HCT116 (cell line): ENCODE results near the gene MRPS5. TPM values are rescaled to one million over a fixed set of nuclear protein-coding genes. Genes with fewer than 3 reads are reported as not detected.

Experiments used
- ATAC-seq: fragments of 200-7000 bp; cut with Tn5 transposase; 2 replicates; pipeline ENCODE4 v1.9.1; 2020; ENCODE audit warnings: mild to moderate bottlenecking, moderate library complexity
- BruUV-seq: library from RNA; stranded (reverse); fragments of 400-500 nt; replicated peaks from 2 replicates; lab custom pipeline; 2021; lab: Mats Ljungman, UMichigan
- CTCF ChIA-PET: fragments of 300-600 bp; sonication (Branson Sonifier 250); formaldehyde crosslinking; loops from one replicate; lab custom pipeline; 2021; ENCODE audit warnings: antibody characterized with exemption; lab: Charles Lee
- POLR2A ChIA-PET: fragments of 300-600, 350-600 bp; sonication (Branson Sonifier 250); formaldehyde crosslinking; loops from one replicate; lab custom pipeline; 2021; ENCODE audit warnings: antibody characterized with exemption; lab: Charles Lee
- RAD21 ChIA-PET, 2 experiments: fragments of 300-600 bp; sonication (Branson Sonifier 250); formaldehyde crosslinking; loops; one replicate each; lab custom pipeline; 2023; ENCODE audit warnings: low total read pairs in 2 of 2; ENCODE audit not compliant: uncharacterized antibody in 2 of 2, unreplicated experiment in 2 of 2, low non-redundant PET in 1 of 2; lab: Charles Lee
- DNase-seq: peaks from one replicate; pipeline ENCODE4 v3.0.0-alpha.2; 2010; ENCODE audit warnings: low read depth, low spot score
- H2AFZ ChIP-seq: fragments of 200-600 bp; shearing (Covaris generic), sonication (generic); 2 replicates; pipeline ENCODE4 v1.6.1; 2017; ENCODE audit warnings: low read depth, mixed run types, mixed read lengths, antibody characterized with exemption, low read length; ENCODE audit not compliant: poor library complexity, severe bottlenecking
- H3K27ac ChIP-seq: 2 replicates; pipeline ENCODE4 v1.5.1; 2012; ENCODE audit warnings: low read depth, low read length
- H3K27me3 ChIP-seq: fragments of 200-600 bp; sonication (generic); 2 replicates; pipeline ENCODE4 v1.6.1; 2016; ENCODE audit warnings: mixed run types, low read length, mixed read lengths; ENCODE audit not compliant: insufficient read depth
- H3K36me3 ChIP-seq, 2 experiments: fragments of 200-500 bp in 1 of 2; fragments of 200-600 bp in 1 of 2; sonication (Bioruptor generic) in 1 of 2; sonication (generic) in 1 of 2; 2 replicates each; pipeline versions ENCODE4 v1.5.1 to v1.6.1; 2014 to 2016; ENCODE audit warnings: low read length in 2 of 2, inconsistent platforms in 1 of 2, mixed read lengths in 1 of 2, mixed run types in 1 of 2; ENCODE audit not compliant: insufficient read depth in 2 of 2, control insufficient read depth in 1 of 2
- H3K4me1 ChIP-seq, 2 experiments: fragments of 200-600 bp in 1 of 2; sonication (generic) in 1 of 2; 2 replicates each; pipeline versions ENCODE4 v1.5.1 to v1.6.1; 2012 to 2017; ENCODE audit warnings: low read length in 2 of 2, inconsistent platforms in 1 of 2, mild to moderate bottlenecking in 1 of 2, mixed read lengths in 1 of 2, mixed run types in 1 of 2, moderate library complexity in 1 of 2; ENCODE audit not compliant: insufficient read depth in 2 of 2, control insufficient read depth in 1 of 2
- H3K4me2 ChIP-seq: fragments of 200-600 bp; sonication (generic); 2 replicates; pipeline ENCODE4 v1.6.1; 2017; ENCODE audit warnings: mixed run types, low read length, mixed read lengths
- H3K4me3 ChIP-seq, 2 experiments: fragments of 200-600 bp in 1 of 2; sonication (generic) in 1 of 2; replicated peaks in 1 of 2; 2 replicates each; pipeline ENCODE4 v1.5.1; 2011 to 2016; ENCODE audit warnings: low read length in 2 of 2, control low read depth in 1 of 2, low read depth in 1 of 2, mild to moderate bottlenecking in 1 of 2, mixed read lengths in 1 of 2, mixed run types in 1 of 2
- H3K79me2 ChIP-seq: fragments of 200-600 bp; sonication (generic); 2 replicates; pipeline ENCODE4 v1.6.1; 2017; ENCODE audit warnings: mild to moderate bottlenecking, mixed run types, low read length, moderate library complexity, mixed read lengths; ENCODE audit not compliant: insufficient read depth
- H3K9ac ChIP-seq: fragments of 200-600 bp; sonication (generic); 2 replicates; pipeline ENCODE4 v1.6.1; 2016; ENCODE audit warnings: low read length, mixed read lengths
- H3K9me2 ChIP-seq: fragments of 200-600 bp; sonication (generic), shearing (Covaris generic); 2 replicates; pipeline ENCODE4 v1.6.1; 2017; ENCODE audit warnings: mixed run types, mild to moderate bottlenecking, moderate library complexity; ENCODE audit not compliant: insufficient read depth
- H3K9me3 ChIP-seq, 2 experiments: fragments of 200-500 bp in 1 of 2; fragments of 200-600 bp in 1 of 2; sonication (Bioruptor generic) in 1 of 2; sonication (generic) in 1 of 2; 2 replicates each; pipeline ENCODE4 v1.6.1; 2014 to 2017; ENCODE audit warnings: low read length in 2 of 2, mixed read lengths in 2 of 2, inconsistent platforms in 1 of 2, low read depth in 1 of 2, mild to moderate bottlenecking in 1 of 2, mixed run types in 1 of 2, moderate library complexity in 1 of 2; ENCODE audit not compliant: control insufficient read depth in 1 of 2, insufficient read depth in 1 of 2
- H4K20me1 ChIP-seq: fragments of 200-600 bp; sonication (generic), shearing (Covaris generic); 2 replicates; pipeline ENCODE4 v1.6.1; 2017; ENCODE audit warnings: mixed run types, mild to moderate bottlenecking, moderate library complexity; ENCODE audit not compliant: insufficient read depth
- ZNF274 ChIP-seq: fragments of 200-500 bp; sonication (Bioruptor generic); IDR thresholded peaks from 2 replicates; pipeline ENCODE4 v1.6.1; 2014; ENCODE audit warnings: mild to moderate bottlenecking, low read depth, low read length, inconsistent platforms
- intact Hi-C: fragments of 100-400 bp; cut with micrococcal nuclease; formaldehyde crosslinking; loops from 2 replicates; pipeline ENCODE4 v1.10.0; 2022
- total RNA-seq: library from RNA; stranded (reverse); gene quantifications from one replicate; pipeline ENCODE4 v1.2.1, GENCODE V29; 2021; ENCODE audit not compliant: unreplicated experiment
- TF ChIP-seq, protein P1 (sequence below): IDR thresholded peaks from 2 replicates; pipeline ENCODE4 v1.6.1; 2012; ENCODE audit warnings: low read depth

The MRPS5 gene
- total RNA-seq, 1 experiment from 2014 or later = 70.6 TPM

DNA sequence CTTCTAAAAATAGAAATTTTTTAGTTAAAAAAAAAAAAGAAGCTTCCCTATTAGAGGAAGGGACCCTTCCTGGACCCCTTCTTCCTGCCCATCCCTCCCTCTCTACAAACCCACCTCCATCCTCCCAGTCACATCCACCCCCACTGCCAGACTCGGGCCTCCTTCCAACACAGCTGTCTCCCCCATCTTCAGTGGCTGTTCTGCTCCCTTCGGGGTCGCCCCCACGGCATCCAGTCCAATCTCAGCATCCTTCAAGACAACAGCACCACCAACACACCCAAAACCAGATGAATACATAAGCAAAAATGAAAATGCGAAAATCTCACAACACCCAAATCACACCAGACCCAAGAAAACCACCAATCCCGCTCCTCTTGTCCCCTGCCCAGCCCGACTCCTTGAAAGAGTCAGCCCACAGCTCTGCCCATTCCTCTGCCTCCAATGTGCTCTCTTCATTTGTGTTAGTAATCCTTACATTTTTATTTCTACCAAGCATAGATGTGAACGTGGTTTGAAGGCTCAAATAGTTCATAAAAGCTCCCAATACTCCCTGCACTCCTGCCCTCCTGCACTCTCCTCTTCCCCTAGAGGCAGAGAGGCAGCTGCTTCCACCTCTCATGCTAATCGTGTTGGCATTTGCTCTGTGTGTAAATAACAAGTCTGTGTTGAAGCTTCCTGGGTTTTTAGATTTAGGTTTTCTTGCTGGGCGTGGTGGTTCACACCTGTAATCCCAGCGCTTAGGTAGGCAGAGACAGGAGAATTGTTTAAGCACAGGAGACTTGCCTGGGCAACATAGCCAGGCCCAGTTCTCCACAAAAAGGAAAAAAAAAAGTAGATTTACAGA lies 59.1 kb downstream of the MRPS5 start:
- POLR2A ChIA-PET = no interaction called here
- H3K4me1 ChIP-seq = no peaks in the 10 kb centered on the region

More for the DNA sequence above, 59.1 kb downstream of the MRPS5 start:
- Histone ChIP-seq H3K9me3 (no peaks in the 10 kb centered on the region), H3K79me2 (no peaks in the 10 kb centered on the region), H3K9ac (no peak overlapping the region), H3K4me2 (no peak overlapping the region), H4K20me1 (no peaks in the 10 kb centered on the region), H3K4me3 (no peak overlapping the region), H2AFZ (no peak overlapping the region)
- BruUV-seq = no TSS peak
- CTCF ChIA-PET = interaction anchor here (1.0 to 3.1 kb wide), 3 partner anchors 10 to 18 kb away, joined by 3 to 10 read pairs (median 10); no protein-coding TSS in a partner anchor
- DNase-seq = no peak
- peak; percentile 47; the same call in 1 of the 2 replicates for ATAC-seq
- intact Hi-C loops = no loop called here
- no peak for TF ChIP-seq ZNF274
- TF ChIP-seq, protein P1, sequence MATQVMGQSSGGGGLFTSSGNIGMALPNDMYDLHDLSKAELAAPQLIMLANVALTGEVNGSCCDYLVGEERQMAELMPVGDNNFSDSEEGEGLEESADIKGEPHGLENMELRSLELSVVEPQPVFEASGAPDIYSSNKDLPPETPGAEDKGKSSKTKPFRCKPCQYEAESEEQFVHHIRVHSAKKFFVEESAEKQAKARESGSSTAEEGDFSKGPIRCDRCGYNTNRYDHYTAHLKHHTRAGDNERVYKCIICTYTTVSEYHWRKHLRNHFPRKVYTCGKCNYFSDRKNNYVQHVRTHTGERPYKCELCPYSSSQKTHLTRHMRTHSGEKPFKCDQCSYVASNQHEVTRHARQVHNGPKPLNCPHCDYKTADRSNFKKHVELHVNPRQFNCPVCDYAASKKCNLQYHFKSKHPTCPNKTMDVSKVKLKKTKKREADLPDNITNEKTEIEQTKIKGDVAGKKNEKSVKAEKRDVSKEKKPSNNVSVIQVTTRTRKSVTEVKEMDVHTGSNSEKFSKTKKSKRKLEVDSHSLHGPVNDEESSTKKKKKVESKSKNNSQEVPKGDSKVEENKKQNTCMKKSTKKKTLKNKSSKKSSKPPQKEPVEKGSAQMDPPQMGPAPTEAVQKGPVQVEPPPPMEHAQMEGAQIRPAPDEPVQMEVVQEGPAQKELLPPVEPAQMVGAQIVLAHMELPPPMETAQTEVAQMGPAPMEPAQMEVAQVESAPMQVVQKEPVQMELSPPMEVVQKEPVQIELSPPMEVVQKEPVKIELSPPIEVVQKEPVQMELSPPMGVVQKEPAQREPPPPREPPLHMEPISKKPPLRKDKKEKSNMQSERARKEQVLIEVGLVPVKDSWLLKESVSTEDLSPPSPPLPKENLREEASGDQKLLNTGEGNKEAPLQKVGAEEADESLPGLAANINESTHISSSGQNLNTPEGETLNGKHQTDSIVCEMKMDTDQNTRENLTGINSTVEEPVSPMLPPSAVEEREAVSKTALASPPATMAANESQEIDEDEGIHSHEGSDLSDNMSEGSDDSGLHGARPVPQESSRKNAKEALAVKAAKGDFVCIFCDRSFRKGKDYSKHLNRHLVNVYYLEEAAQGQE = no peak
- TF ChIP-seq, all 23 proteins: peak for 0
- H3K9me2 ChIP-seq = no peaks in the 10 kb centered on the region
- H3K27me3 ChIP-seq = no peaks in the 10 kb centered on the region
- H3K27ac ChIP-seq = no peak overlapping the region
- no peaks in the 10 kb centered on the region for H3K36me3 ChIP-seq
- RAD21 ChIA-PET = no interaction called here
